K562 (cell line): ENCODE results near the gene DAPK2. TPM values are rescaled to one million over a fixed set of nuclear protein-coding genes. Genes with fewer than 3 reads are reported as not detected.

Experiments used
- ATAC-seq: fragments of 200-7000 bp; cut with Tn5 transposase; 3 replicates; pipeline ENCODE4 v1.9.1; 2020; ENCODE audit warnings: moderate library complexity
- BruUV-seq: library from RNA; stranded (reverse); fragments of 400-500 nt; replicated peaks from 2 replicates; lab custom pipeline; 2021; lab: Mats Ljungman, UMichigan
- CTCF ChIA-PET: fragments of 300-600 bp; formaldehyde crosslinking; extraction: SDS; loops from one replicate; lab custom pipeline; 2021; ENCODE audit warnings: low intra/inter-chr PET ratio; lab: Yijun Ruan, JAX
- POLR2A ChIA-PET: fragments of 300-600, 350-650 bp; sonication (Branson Sonifier 250); formaldehyde crosslinking; extraction: SDS; loops from one replicate; lab custom pipeline; 2021; ENCODE audit warnings: antibody characterized with exemption, inconsistent platforms; lab: Yijun Ruan, JAX
- DNase-seq, 4 experiments: peaks; one replicate each; pipeline versions ENCODE4 v3.0.0 to v3.0.0-alpha.2; 2011 to 2018; ENCODE audit warnings: low spot score in 3 of 4, mixed read lengths in 3 of 4; ENCODE audit errors: extremely low read depth in 1 of 4
- FAIRE-seq: peaks from 2 replicates; lab custom pipeline; 2011; peaks lifted over from hg19 to GRCh38; lab: Jason Lieb, UNC
- H2AFZ ChIP-seq: 2 replicates; pipeline ENCODE4 v1.6.0; 2011; ENCODE audit warnings: low read depth, low read length, control low read depth, inconsistent platforms
- H3K27ac ChIP-seq: fragments of 200-600 bp; 3 replicates; pipeline ENCODE4 v1.8.0; 2011; ENCODE audit warnings: low read depth, mild to moderate bottlenecking, control low read depth, inconsistent platforms, low read length, moderate library complexity, mixed read lengths; ENCODE audit errors: extremely low read depth
- H3K27me3 ChIP-seq, 2 experiments: fragments of 300-600 bp in 1 of 2; 2 replicates in 1 of 2; 3 replicates in 1 of 2; pipeline versions ENCODE4 v1.6.0 to v1.8.0; 2011; ENCODE audit warnings: inconsistent platforms in 2 of 2, low read length in 2 of 2, mild to moderate bottlenecking in 1 of 2, mixed read lengths in 1 of 2, moderate library complexity in 1 of 2; ENCODE audit not compliant: control insufficient read depth in 2 of 2, insufficient read depth in 2 of 2
- H3K36me3 ChIP-seq: fragments of 300-600 bp; 3 replicates; pipeline ENCODE4 v1.8.0; 2011; ENCODE audit warnings: mild to moderate bottlenecking, low read length, inconsistent platforms; ENCODE audit not compliant: control insufficient read depth, insufficient read depth
- H3K4me1 ChIP-seq, 2 experiments: fragments of 200-600 bp in 1 of 2; replicated peaks in 1 of 2; 2 replicates in 1 of 2; 3 replicates in 1 of 2; pipeline versions ENCODE4 v1.5.1 to v1.8.0; 2011; ENCODE audit warnings: inconsistent platforms in 2 of 2, low read length in 2 of 2, mild to moderate bottlenecking in 1 of 2, mixed read lengths in 1 of 2, moderate library complexity in 1 of 2; ENCODE audit not compliant: control insufficient read depth in 2 of 2, insufficient read depth in 2 of 2
- H3K4me2 ChIP-seq: 2 replicates; pipeline ENCODE4 v1.6.1; 2011; ENCODE audit warnings: low read length, control low read depth, inconsistent platforms, mixed read lengths; ENCODE audit not compliant: insufficient read depth
- H3K4me3 ChIP-seq: fragments of 200-600 bp; sonication (generic), shearing (Covaris generic); 2 replicates; pipeline ENCODE4 v1.5.1; 2016; ENCODE audit warnings: control low read depth, inconsistent platforms
- H3K79me2 ChIP-seq: fragments of 200-600 bp; 3 replicates; pipeline ENCODE4 v1.8.0; 2011; ENCODE audit warnings: low read length, inconsistent platforms; ENCODE audit not compliant: control insufficient read depth, insufficient read depth
- H3K9ac ChIP-seq, 2 experiments: 2 replicates each; pipeline versions ENCODE4 v1.6.0 to v1.6.1; 2011; ENCODE audit warnings: low read depth in 2 of 2, low read length in 2 of 2, control low read depth in 1 of 2, inconsistent platforms in 1 of 2, mild to moderate bottlenecking in 1 of 2, mixed read lengths in 1 of 2; ENCODE audit not compliant: insufficient read depth in 1 of 2
- H3K9me1 ChIP-seq: one replicate; pipeline ENCODE4 v1.6.0; 2011; ENCODE audit warnings: inconsistent platforms, mild to moderate bottlenecking, low read length, moderate library complexity; ENCODE audit not compliant: control insufficient read depth, insufficient read depth
- H3K9me3 ChIP-seq: replicated peaks from 2 replicates; pipeline ENCODE4 v1.5.1; 2011; ENCODE audit warnings: low read depth, low read length, inconsistent platforms; ENCODE audit not compliant: control insufficient read depth, insufficient read depth
- H4K20me1 ChIP-seq: replicated peaks from 2 replicates; pipeline ENCODE4 v1.6.1; 2011; ENCODE audit warnings: low read length, inconsistent platforms, mixed read lengths; ENCODE audit not compliant: control insufficient read depth, insufficient read depth
- CCNT2 ChIP-seq: IDR thresholded peaks from 2 replicates; pipeline ENCODE4 v1.6.1; 2011; ENCODE audit warnings: borderline replicate concordance, low read depth, mild to moderate bottlenecking, moderate library complexity, mixed read lengths, low read length; ENCODE audit not compliant: insufficient read length; ENCODE audit errors: extremely low read depth
- FOS ChIP-seq: IDR thresholded peaks from 3 replicates; pipeline ENCODE4 v1.6.1; 2011; ENCODE audit not compliant: insufficient read length; ENCODE audit errors: extremely low read depth
- FOXK2 ChIP-seq, 2 experiments: fragments of 450-650 bp; IDR thresholded peaks in 1 of 2; conservative IDR thresholded peaks in 1 of 2; 2 replicates each; pipeline ENCODE4 v1.6.1; 2016; ENCODE audit warnings: low read depth in 2 of 2, mild to moderate bottlenecking in 1 of 2
- YBX1 ChIP-seq: fragments of 450-650 bp; IDR thresholded peaks from 2 replicates; pipeline ENCODE4 v1.7.1; 2016; ENCODE audit warnings: mild to moderate bottlenecking
- WGBS: fragments of 100-300 bp; shearing (Covaris generic); methylation state at CpG from one replicate; pipeline ENCODE4 v1.1.6; 2016; ENCODE audit warnings: low coverage, mixed read lengths; ENCODE audit not compliant: insufficient coverage; ENCODE audit errors: missing lambda C conversion rate; 5-methylcytosine and 5-hydroxymethylcytosine counted together
- in situ Hi-C: fragments of 300-500 bp; cut with MboI; formaldehyde crosslinking; loops from 4 replicates; pipeline ENCODE4 v1.15.0; 2018; ENCODE audit warnings: inconsistent platforms, mixed read lengths
- intact Hi-C: fragments of 100-400 bp; cut with micrococcal nuclease; formaldehyde crosslinking; loops from 2 replicates; pipeline ENCODE4 v1.14.2; 2022
- polyA plus RNA-seq, 8 experiments: library from polyadenylated mRNA; depleted of rRNA in 4 of 8; stranded (reverse) in 5 of 8; unstranded in 3 of 8; fragments of >200 nt; fragmentation: Nextera tagmentation in 2 of 8; fragmentation: Illumina TruSeq in 1 of 8; extraction: Ambion mirVana in 2 of 8; extraction: Trizol in 1 of 8; gene quantifications; 2 replicates each; pipeline versions ENCODE4 v1.2.1 to v1.2.3, GENCODE V29; 2011 to 2014; ENCODE audit warnings: inconsistent platforms in 1 of 8, missing spikeins in 1 of 8
- total RNA-seq, 7 experiments: library from RNA; depleted of rRNA in 6 of 7; stranded (reverse); fragments of >200 nt in 6 of 7; fragmentation: Illumina TruSeq in 2 of 7; extraction: Trizol in 2 of 7; gene quantifications; 2 replicates each; pipeline versions ENCODE4 v1.2.1 to v1.2.3, GENCODE V29; 2011 to 2021; ENCODE audit warnings: low replicate concordance in 1 of 7
- TF ChIP-seq, protein P1 (sequence below): sonication (generic); formaldehyde crosslinking; IDR thresholded peaks from 2 replicates; pipeline ENCODE4 v1.8.1; 2023; ENCODE audit warnings: missing genetic modification reagents, mild to moderate bottlenecking, borderline replicate concordance
- TF ChIP-seq, protein P2 (sequence below): sonication (generic); formaldehyde crosslinking; IDR thresholded peaks from 2 replicates; pipeline ENCODE4 v1.8.1; 2023; ENCODE audit warnings: mild to moderate bottlenecking, missing genetic modification reagents
- TF ChIP-seq, protein P3 (sequence below): fragments of 450-650 bp; IDR thresholded peaks from 2 replicates; pipeline ENCODE4 v1.6.1; 2014; ENCODE audit warnings: low read depth, mild to moderate bottlenecking, moderate library complexity, borderline replicate concordance
- TF ChIP-seq, protein P4 (sequence below): fragments of 250-450 bp; sonication (Bioruptor Pico); IDR thresholded peaks from 2 replicates; pipeline ENCODE4 v1.9.0; 2021; ENCODE audit warnings: mild to moderate bottlenecking, inconsistent platforms
- TF ChIP-seq, protein P5 (sequence below): fragments of 250-450 bp; sonication (Bioruptor Pico); IDR thresholded peaks from 2 replicates; pipeline ENCODE4 v1.9.0; 2021; ENCODE audit warnings: mild to moderate bottlenecking

Gene DAPK2
- total and polyA plus RNA-seq, 9 of the 15 experiments (the other 6 are each of a cell fraction or from before 2014, with no cell fraction given) = 0.14 to 5.2 (median 2.2) TPM

DNA sequence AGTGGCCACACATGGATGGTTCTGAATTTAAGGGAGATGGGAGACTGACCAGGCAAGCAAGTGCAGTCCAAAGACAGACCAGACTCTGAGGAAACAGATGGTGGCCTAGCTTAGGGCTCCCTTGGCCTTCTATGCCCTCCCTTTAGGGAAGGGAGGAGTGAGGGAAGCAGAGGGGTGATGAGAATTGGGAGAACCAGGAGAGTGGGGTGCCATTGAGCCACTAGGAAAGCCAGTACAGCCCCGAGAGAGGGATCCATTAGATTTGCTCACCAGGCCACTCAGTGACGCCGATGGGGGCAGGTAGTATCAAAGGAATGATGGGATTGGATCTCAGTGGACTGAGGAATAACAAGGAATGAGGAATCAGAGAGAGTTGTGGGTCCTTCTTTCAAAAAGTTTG, 182.1 kb downstream of the DAPK2 start:
- no TSS peak for BruUV-seq
- POLR2A ChIA-PET = interaction anchor here (0.6 to 1.7 kb wide), 2 partner anchors 10 to 206 kb away, joined by 3 to 4 read pairs; no protein-coding TSS in a partner anchor
- H4K20me1 ChIP-seq = no peaks in the 10 kb centered on the region
- peak overlapping the region in 1 of 2 experiments; percentile 50; a peak in 1 of 4 replicates for H3K9ac ChIP-seq
- H3K4me3 ChIP-seq = no peak overlapping the region
- H2AFZ ChIP-seq = no peak overlapping the region
- no peaks in the 10 kb centered on the region for H3K27me3 ChIP-seq
- H3K4me1 ChIP-seq = peaks cover 9 to 10% of the 10 kb centered on the region in 2 experiments; a peak in 3 of 5 replicates
- WGBS = 26% methylated on average over 3 of the region's 3 CpGs
- CTCF ChIA-PET = no interaction called here
- no peaks in the 10 kb centered on the region for H3K9me1 ChIP-seq
- FAIRE-seq (no peak), ATAC-seq (no peak), DNase-seq (no peak)
- no peaks in the 10 kb centered on the region for H3K79me2 ChIP-seq
- H3K36me3 ChIP-seq = no peaks in the 10 kb centered on the region
- TF ChIP-seq, protein P1, sequence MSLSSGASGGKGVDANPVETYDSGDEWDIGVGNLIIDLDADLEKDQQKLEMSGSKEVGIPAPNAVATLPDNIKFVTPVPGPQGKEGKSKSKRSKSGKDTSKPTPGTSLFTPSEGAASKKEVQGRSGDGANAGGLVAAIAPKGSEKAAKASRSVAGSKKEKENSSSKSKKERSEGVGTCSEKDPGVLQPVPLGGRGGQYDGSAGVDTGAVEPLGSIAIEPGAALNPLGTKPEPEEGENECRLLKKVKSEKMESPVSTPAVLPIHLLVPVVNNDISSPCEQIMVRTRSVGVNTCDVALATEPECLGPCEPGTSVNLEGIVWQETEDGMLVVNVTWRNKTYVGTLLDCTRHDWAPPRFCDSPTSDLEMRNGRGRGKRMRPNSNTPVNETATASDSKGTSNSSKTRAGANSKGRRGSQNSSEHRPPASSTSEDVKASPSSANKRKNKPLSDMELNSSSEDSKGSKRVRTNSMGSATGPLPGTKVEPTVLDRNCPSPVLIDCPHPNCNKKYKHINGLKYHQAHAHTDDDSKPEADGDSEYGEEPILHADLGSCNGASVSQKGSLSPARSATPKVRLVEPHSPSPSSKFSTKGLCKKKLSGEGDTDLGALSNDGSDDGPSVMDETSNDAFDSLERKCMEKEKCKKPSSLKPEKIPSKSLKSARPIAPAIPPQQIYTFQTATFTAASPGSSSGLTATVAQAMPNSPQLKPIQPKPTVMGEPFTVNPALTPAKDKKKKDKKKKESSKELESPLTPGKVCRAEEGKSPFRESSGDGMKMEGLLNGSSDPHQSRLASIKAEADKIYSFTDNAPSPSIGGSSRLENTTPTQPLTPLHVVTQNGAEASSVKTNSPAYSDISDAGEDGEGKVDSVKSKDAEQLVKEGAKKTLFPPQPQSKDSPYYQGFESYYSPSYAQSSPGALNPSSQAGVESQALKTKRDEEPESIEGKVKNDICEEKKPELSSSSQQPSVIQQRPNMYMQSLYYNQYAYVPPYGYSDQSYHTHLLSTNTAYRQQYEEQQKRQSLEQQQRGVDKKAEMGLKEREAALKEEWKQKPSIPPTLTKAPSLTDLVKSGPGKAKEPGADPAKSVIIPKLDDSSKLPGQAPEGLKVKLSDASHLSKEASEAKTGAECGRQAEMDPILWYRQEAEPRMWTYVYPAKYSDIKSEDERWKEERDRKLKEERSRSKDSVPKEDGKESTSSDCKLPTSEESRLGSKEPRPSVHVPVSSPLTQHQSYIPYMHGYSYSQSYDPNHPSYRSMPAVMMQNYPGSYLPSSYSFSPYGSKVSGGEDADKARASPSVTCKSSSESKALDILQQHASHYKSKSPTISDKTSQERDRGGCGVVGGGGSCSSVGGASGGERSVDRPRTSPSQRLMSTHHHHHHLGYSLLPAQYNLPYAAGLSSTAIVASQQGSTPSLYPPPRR (CRISPR knock-in tag) = no peak
- TF ChIP-seq CCNT2 (no peak), FOS (no peak), YBX1 (no peak), FOXK2 (conservative IDR thresholded peaks at IDR 0.05 in 1 of 2, IDR thresholded peaks at IDR 0.05 in 1 of 2; ENCODE audit: low read depth in 2 of 2) (no peak)
- TF ChIP-seq, protein P2, sequence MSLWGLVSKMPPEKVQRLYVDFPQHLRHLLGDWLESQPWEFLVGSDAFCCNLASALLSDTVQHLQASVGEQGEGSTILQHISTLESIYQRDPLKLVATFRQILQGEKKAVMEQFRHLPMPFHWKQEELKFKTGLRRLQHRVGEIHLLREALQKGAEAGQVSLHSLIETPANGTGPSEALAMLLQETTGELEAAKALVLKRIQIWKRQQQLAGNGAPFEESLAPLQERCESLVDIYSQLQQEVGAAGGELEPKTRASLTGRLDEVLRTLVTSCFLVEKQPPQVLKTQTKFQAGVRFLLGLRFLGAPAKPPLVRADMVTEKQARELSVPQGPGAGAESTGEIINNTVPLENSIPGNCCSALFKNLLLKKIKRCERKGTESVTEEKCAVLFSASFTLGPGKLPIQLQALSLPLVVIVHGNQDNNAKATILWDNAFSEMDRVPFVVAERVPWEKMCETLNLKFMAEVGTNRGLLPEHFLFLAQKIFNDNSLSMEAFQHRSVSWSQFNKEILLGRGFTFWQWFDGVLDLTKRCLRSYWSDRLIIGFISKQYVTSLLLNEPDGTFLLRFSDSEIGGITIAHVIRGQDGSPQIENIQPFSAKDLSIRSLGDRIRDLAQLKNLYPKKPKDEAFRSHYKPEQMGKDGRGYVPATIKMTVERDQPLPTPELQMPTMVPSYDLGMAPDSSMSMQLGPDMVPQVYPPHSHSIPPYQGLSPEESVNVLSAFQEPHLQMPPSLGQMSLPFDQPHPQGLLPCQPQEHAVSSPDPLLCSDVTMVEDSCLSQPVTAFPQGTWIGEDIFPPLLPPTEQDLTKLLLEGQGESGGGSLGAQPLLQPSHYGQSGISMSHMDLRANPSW (CRISPR knock-in tag) = no peak
- TF ChIP-seq, protein P3, sequence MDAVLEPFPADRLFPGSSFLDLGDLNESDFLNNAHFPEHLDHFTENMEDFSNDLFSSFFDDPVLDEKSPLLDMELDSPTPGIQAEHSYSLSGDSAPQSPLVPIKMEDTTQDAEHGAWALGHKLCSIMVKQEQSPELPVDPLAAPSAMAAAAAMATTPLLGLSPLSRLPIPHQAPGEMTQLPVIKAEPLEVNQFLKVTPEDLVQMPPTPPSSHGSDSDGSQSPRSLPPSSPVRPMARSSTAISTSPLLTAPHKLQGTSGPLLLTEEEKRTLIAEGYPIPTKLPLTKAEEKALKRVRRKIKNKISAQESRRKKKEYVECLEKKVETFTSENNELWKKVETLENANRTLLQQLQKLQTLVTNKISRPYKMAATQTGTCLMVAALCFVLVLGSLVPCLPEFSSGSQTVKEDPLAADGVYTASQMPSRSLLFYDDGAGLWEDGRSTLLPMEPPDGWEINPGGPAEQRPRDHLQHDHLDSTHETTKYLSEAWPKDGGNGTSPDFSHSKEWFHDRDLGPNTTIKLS = no peak
- TF ChIP-seq, protein P4, sequence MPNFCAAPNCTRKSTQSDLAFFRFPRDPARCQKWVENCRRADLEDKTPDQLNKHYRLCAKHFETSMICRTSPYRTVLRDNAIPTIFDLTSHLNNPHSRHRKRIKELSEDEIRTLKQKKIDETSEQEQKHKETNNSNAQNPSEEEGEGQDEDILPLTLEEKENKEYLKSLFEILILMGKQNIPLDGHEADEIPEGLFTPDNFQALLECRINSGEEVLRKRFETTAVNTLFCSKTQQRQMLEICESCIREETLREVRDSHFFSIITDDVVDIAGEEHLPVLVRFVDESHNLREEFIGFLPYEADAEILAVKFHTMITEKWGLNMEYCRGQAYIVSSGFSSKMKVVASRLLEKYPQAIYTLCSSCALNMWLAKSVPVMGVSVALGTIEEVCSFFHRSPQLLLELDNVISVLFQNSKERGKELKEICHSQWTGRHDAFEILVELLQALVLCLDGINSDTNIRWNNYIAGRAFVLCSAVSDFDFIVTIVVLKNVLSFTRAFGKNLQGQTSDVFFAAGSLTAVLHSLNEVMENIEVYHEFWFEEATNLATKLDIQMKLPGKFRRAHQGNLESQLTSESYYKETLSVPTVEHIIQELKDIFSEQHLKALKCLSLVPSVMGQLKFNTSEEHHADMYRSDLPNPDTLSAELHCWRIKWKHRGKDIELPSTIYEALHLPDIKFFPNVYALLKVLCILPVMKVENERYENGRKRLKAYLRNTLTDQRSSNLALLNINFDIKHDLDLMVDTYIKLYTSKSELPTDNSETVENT (CRISPR knock-in tag) = no peak
- TF ChIP-seq, protein P5, sequence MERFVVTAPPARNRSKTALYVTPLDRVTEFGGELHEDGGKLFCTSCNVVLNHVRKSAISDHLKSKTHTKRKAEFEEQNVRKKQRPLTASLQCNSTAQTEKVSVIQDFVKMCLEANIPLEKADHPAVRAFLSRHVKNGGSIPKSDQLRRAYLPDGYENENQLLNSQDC (CRISPR knock-in tag) = no peak
- intact Hi-C loops = no loop called here
- H3K9me3 ChIP-seq = no peaks in the 10 kb centered on the region
- H3K4me2 ChIP-seq = no peak overlapping the region
- no peak overlapping the region for H3K27ac ChIP-seq
- in situ Hi-C loops = no loop called here
